HepG2 (cell line): ENCODE results near the gene MICAL3. TPM values are rescaled to one million over a fixed set of nuclear protein-coding genes. Genes with fewer than 3 reads are reported as not detected.

Experiments
- ATAC-seq: fragments of 200-7000 bp; cut with Tn5 transposase; 3 replicates; pipeline ENCODE4 v1.9.1; 2020; ENCODE audit warnings: mild to moderate bottlenecking, moderate library complexity
- BruUV-seq: library from RNA; stranded (reverse); fragments of 400-500 nt; replicated peaks from 2 replicates; lab custom pipeline; 2021; lab: Mats Ljungman, UMichigan
- CTCF ChIA-PET: fragments of 300-600 bp; formaldehyde crosslinking; extraction: SDS; loops from one replicate; lab custom pipeline; 2021; ENCODE audit warnings: low total read pairs, inconsistent platforms, low intra/inter-chr PET ratio; lab: Yijun Ruan, JAX
- POLR2A ChIA-PET: fragments of 350-600 bp; sonication (Branson Sonifier 250); formaldehyde crosslinking; loops from one replicate; lab custom pipeline; 2020; ENCODE audit warnings: antibody characterized with exemption, inconsistent platforms; lab: Yijun Ruan, JAX
- DNase-seq: peaks from one replicate; pipeline ENCODE4 v3.0.0-alpha.2; 2015; ENCODE audit warnings: low spot score
- FAIRE-seq: peaks from 3 replicates; lab custom pipeline; 2011; peaks lifted over from hg19 to GRCh38; lab: Jason Lieb, UNC
- H2AFZ ChIP-seq: one replicate; pipeline ENCODE4 v1.6.1; 2011; ENCODE audit warnings: low read length, inconsistent platforms
- H3K27ac ChIP-seq: fragments of 300-600 bp; 3 replicates; pipeline ENCODE4 v1.8.0; 2011; ENCODE audit warnings: mixed run types, mild to moderate bottlenecking, mixed read lengths, low read length, inconsistent platforms; ENCODE audit not compliant: insufficient read depth; ENCODE audit errors: extremely low read length
- H3K27me3 ChIP-seq, 2 experiments: fragments of 200-600 bp in 1 of 2; 2 replicates in 1 of 2; 3 replicates in 1 of 2; pipeline versions ENCODE4 v1.6.0 to v1.8.0; 2011; ENCODE audit warnings: low read length in 2 of 2, mild to moderate bottlenecking in 2 of 2, moderate library complexity in 2 of 2, inconsistent platforms in 1 of 2; ENCODE audit not compliant: insufficient read depth in 2 of 2, control insufficient read depth in 1 of 2
- H3K36me3 ChIP-seq, 2 experiments: fragments of 200-600 bp in 1 of 2; replicated peaks in 1 of 2; 2 replicates in 1 of 2; 3 replicates in 1 of 2; pipeline versions ENCODE4 v1.5.1 to v1.8.0; 2011; ENCODE audit warnings: low read length in 2 of 2, inconsistent platforms in 1 of 2; ENCODE audit not compliant: insufficient read depth in 2 of 2, control insufficient read depth in 1 of 2
- H3K4me1 ChIP-seq: 2 replicates; pipeline ENCODE4 v1.5.1; 2012; ENCODE audit warnings: low read length, inconsistent platforms; ENCODE audit not compliant: insufficient read depth
- H3K4me2 ChIP-seq: 2 replicates; pipeline ENCODE4 v1.6.0; 2011; ENCODE audit warnings: low read depth, low read length, inconsistent platforms
- H3K4me3 ChIP-seq, 3 experiments: fragments of 200-600 bp in 1 of 3; sonication (generic), shearing (Covaris generic) in 1 of 3; replicated peaks in 1 of 3; 2 replicates each; pipeline ENCODE4 v1.5.1; 2011 to 2016; ENCODE audit warnings: low read length in 3 of 3, inconsistent platforms in 2 of 3, low read depth in 2 of 3, mild to moderate bottlenecking in 2 of 3, control low read depth in 1 of 3, mixed read lengths in 1 of 3; ENCODE audit not compliant: insufficient read depth in 1 of 3
- H3K79me2 ChIP-seq: one replicate; pipeline ENCODE4 v1.6.1; 2011; ENCODE audit warnings: low read length, inconsistent platforms; ENCODE audit not compliant: insufficient read depth
- H3K9ac ChIP-seq: 2 replicates; pipeline ENCODE4 v1.6.0; 2011; ENCODE audit warnings: mild to moderate bottlenecking, low read depth, low read length, inconsistent platforms; ENCODE audit not compliant: insufficient read depth
- H3K9me3 ChIP-seq: 2 replicates; pipeline ENCODE4 v1.5.1; 2012; ENCODE audit warnings: mild to moderate bottlenecking, low read length
- H4K20me1 ChIP-seq: 2 replicates; pipeline ENCODE4 v1.6.0; 2011; ENCODE audit warnings: inconsistent platforms, mild to moderate bottlenecking, low read length, moderate library complexity; ENCODE audit not compliant: insufficient read depth
- KLF16 ChIP-seq, 2 experiments: sonication (generic) in 1 of 2; formaldehyde crosslinking in 1 of 2; IDR thresholded peaks; 2 replicates each; pipeline versions ENCODE4 v1.6.1 to v1.8.0; 2016 to 2023; ENCODE audit warnings: missing genetic modification reagents in 2 of 2, missing compliant biosample characterization in 1 of 2
- PRPF4 ChIP-seq: fragments of 200-400 bp; formaldehyde crosslinking; IDR thresholded peaks from 2 replicates; pipeline ENCODE4 v1.6.1; 2016; ENCODE audit warnings: low read length, low read depth; ENCODE audit not compliant: poor library complexity, severe bottlenecking
- STAG1 ChIP-seq: sonication (generic); formaldehyde crosslinking; IDR thresholded peaks from 2 replicates; pipeline ENCODE4 v1.4.0; 2020; ENCODE audit warnings: missing genetic modification reagents
- ZBTB38 ChIP-seq: sonication (generic); formaldehyde crosslinking; IDR thresholded peaks from 2 replicates; pipeline ENCODE4 v1.5.1; 2020; ENCODE audit warnings: mild to moderate bottlenecking, missing genetic modification reagents
- ZKSCAN5 ChIP-seq: sonication (generic); formaldehyde crosslinking; IDR thresholded peaks from 2 replicates; pipeline ENCODE4 v1.5.1; 2020; ENCODE audit warnings: mild to moderate bottlenecking, missing genetic modification reagents
- ZNF207 ChIP-seq: fragments of 450-650 bp; IDR thresholded peaks from 2 replicates; pipeline ENCODE4 v1.6.1; 2016; ENCODE audit warnings: antibody characterized with exemption, borderline replicate concordance
- WGBS: methylation state at CpG from one replicate; pipeline ENCODE4 v1.1.6; 2017; ENCODE audit warnings: low lambda C conversion rate; 5-methylcytosine and 5-hydroxymethylcytosine counted together
- in situ Hi-C: cut with HindIII; loops from 2 replicates; pipeline ENCODE4 v1.10.0; 2017; ENCODE audit warnings: low pct_unique_long_range_greater_than_20kb; ENCODE audit not compliant: extremely low pct_ligation_motif_present
- intact Hi-C: fragments of 100-400 bp; cut with micrococcal nuclease; formaldehyde crosslinking; loops from one replicate; pipeline ENCODE4 v1.10.0; 2022; ENCODE audit not compliant: unreplicated experiment
- polyA plus RNA-seq, 8 experiments: library from polyadenylated mRNA; depleted of rRNA in 3 of 8; stranded (reverse) in 7 of 8; unstranded in 1 of 8; fragments of >200 nt; fragmentation: Illumina TruSeq in 4 of 8; extraction: Trizol in 4 of 8; gene quantifications; 2 replicates each; pipeline versions ENCODE4 v1.2.1 to v1.2.3, GENCODE V29; 2011 to 2016; ENCODE audit warnings: low read depth in 4 of 8, missing spikeins in 1 of 8, mixed read lengths in 1 of 8; ENCODE audit not compliant: insufficient read depth in 1 of 8
- total RNA-seq, 5 experiments: library from RNA; depleted of rRNA; stranded (reverse); fragments of >200 nt; fragmentation: Illumina TruSeq; extraction: Trizol; gene quantifications; 2 replicates each; pipeline ENCODE4 v1.2.3, GENCODE V29; 2016; ENCODE audit warnings: low read depth in 1 of 5
- TF ChIP-seq, protein P1 (sequence below): sonication (generic); formaldehyde crosslinking; conservative IDR thresholded peaks from 2 replicates; pipeline ENCODE4 v1.4.0; 2020; ENCODE audit warnings: mild to moderate bottlenecking, missing genetic modification reagents, moderate library complexity
- TF ChIP-seq, protein P2 (sequence below): sonication (generic); formaldehyde crosslinking; conservative IDR thresholded peaks from 2 replicates; pipeline ENCODE4 v1.5.0; 2020; ENCODE audit warnings: missing genetic modification reagents

The MICAL3 gene
- total and polyA plus RNA-seq, 2 of the 13 experiments (the other 11 are each of a cell fraction or from before 2014, with no cell fraction given): 5.3 to 12.5 TPM

DNA sequence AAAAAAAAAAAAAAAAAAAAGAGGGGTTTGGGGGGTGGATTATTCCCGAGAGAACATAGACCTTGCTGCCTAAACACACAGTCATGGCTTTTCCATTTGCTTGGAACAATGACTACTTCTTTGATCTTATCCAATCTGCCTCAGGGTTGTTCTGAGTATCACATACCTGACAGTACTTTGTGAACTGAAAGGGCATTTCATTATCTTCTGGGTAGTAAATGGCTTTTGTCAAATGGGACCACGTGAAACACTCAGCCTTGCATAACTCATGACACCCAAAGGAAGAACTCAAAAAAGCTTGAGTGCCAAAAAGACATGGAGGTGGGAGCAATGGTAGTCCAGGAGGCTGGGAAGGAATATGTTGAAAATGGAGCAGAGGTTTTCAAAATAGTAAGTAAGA is 126.9 kb downstream of the MICAL3 start (continued):
- TF ChIP-seq ZKSCAN5 (CRISPR knock-in tag): no peak

DNA sequence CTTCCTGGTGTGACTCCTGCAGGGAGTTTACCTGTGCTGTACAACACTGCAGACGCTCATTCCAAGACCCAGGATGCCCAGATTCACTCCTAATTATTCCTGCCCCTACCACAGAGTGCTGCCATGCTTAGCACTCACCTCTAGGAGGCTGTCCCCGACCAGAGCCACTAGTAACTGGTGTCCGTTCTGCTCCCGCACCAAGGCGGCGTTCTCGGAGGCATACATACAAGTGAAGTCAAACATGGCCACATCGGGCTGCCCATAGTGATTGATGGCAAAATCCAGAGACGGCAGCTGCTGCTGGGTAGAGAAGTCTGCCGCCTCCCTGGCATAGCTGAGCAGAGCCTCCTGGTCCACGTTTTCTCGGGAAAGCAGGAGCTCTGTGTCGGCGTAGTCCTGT is 127.8 kb downstream of the MICAL3 start:
- no peak for DNase-seq
- POLR2A ChIA-PET: no interaction called here
- peak; percentile 56 for ATAC-seq

More for the DNA sequence above, 127.8 kb downstream of the MICAL3 start:
- in situ Hi-C loops: no loop called here
- 96% methylated on average over 13 of the region's 14 CpGs for WGBS
- Histone ChIP-seq H3K4me1 (peaks cover 58% of the 10 kb centered on the region), H3K27ac (no peak overlapping the region), H3K36me3 (peaks cover 8 to 29% of the 10 kb centered on the region in 2 experiments; a peak in 4 of 5 replicates), H3K4me2 (no peak overlapping the region), H3K27me3 (no peaks in the 10 kb centered on the region), H4K20me1 (no peaks in the 10 kb centered on the region), H3K9ac (no peak overlapping the region), H2AFZ (no peak overlapping the region), H3K9me3 (no peaks in the 10 kb centered on the region), H3K79me2 (no peaks in the 10 kb centered on the region), H3K4me3 (no peak overlapping the region)
- FAIRE-seq: no peak
- peak; percentile 22; the same call in 1 of the 2 replicates for TF ChIP-seq STAG1 (CRISPR knock-in tag)
- no peak for TF ChIP-seq KLF16 (CRISPR knock-in tag; IDR thresholded peaks at IDR 0.05)
- TF ChIP-seq, protein P1, sequence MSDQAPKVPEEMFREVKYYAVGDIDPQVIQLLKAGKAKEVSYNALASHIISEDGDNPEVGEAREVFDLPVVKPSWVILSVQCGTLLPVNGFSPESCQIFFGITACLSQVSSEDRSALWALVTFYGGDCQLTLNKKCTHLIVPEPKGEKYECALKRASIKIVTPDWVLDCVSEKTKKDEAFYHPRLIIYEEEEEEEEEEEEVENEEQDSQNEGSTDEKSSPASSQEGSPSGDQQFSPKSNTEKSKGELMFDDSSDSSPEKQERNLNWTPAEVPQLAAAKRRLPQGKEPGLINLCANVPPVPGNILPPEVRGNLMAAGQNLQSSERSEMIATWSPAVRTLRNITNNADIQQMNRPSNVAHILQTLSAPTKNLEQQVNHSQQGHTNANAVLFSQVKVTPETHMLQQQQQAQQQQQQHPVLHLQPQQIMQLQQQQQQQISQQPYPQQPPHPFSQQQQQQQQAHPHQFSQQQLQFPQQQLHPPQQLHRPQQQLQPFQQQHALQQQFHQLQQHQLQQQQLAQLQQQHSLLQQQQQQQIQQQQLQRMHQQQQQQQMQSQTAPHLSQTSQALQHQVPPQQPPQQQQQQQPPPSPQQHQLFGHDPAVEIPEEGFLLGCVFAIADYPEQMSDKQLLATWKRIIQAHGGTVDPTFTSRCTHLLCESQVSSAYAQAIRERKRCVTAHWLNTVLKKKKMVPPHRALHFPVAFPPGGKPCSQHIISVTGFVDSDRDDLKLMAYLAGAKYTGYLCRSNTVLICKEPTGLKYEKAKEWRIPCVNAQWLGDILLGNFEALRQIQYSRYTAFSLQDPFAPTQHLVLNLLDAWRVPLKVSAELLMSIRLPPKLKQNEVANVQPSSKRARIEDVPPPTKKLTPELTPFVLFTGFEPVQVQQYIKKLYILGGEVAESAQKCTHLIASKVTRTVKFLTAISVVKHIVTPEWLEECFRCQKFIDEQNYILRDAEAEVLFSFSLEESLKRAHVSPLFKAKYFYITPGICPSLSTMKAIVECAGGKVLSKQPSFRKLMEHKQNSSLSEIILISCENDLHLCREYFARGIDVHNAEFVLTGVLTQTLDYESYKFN (CRISPR knock-in tag): no peak
- TF ChIP-seq ZNF207: no peak
- TF ChIP-seq, protein P2, sequence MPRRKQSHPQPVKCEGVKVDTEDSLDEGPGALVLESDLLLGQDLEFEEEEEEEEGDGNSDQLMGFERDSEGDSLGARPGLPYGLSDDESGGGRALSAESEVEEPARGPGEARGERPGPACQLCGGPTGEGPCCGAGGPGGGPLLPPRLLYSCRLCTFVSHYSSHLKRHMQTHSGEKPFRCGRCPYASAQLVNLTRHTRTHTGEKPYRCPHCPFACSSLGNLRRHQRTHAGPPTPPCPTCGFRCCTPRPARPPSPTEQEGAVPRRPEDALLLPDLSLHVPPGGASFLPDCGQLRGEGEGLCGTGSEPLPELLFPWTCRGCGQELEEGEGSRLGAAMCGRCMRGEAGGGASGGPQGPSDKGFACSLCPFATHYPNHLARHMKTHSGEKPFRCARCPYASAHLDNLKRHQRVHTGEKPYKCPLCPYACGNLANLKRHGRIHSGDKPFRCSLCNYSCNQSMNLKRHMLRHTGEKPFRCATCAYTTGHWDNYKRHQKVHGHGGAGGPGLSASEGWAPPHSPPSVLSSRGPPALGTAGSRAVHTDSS (CRISPR knock-in tag): no peak
- peak; percentile 50 for TF ChIP-seq PRPF4
- peak; percentile 54; the same call in 1 of the 2 replicates for TF ChIP-seq ZBTB38
- BruUV-seq: no TSS peak
- intact Hi-C loops: loop anchor here (2.0 to 10.0 kb wide), 3 partner anchors 58 to 180 kb away; partner anchors contain the start of gene PEX26
- CTCF ChIA-PET: no interaction called here
